ENCODE data around the gene ARHGEF12.

Gene ARHGEF12

GRCh38 chr11:120521176-120521575, 185.0 kb downstream of the ARHGEF12 start:
- no peak for DNase-seq

- no peak for DNase-seq
Observed at GRCh38 chr11:120522021-120522420, 185.8 kb downstream of the ARHGEF12 start.

GRCh38 chr11:120522736-120523135, 186.5 kb downstream of the ARHGEF12 start:
- no peak for DNase-seq

GRCh38 chr11:120523196-120523595, 187.0 kb downstream of the ARHGEF12 start:
- peak; percentile 39 for DNase-seq

GRCh38 chr11:120524536-120525085, 188.4 kb downstream of the ARHGEF12 start:
- DNase-seq: no peak

GRCh38 chr11:120525261-120526171, 189.3 kb downstream of the ARHGEF12 start:
- no peak for DNase-seq

GRCh38 chr11:120526241-120526640, 190.0 kb downstream of the ARHGEF12 start:
- no peak for DNase-seq

- no peak for DNase-seq
Observed at GRCh38 chr11:120527111-120527761, 191.0 kb downstream of the ARHGEF12 start.

GRCh38 chr11:120528749-120529148, 192.5 kb downstream of the ARHGEF12 start:
- DNase-seq: no peak

- no peak for DNase-seq
Observed at GRCh38 chr11:120529214-120529613, 193.0 kb downstream of the ARHGEF12 start.

GRCh38 chr11:120529911-120530310, 193.7 kb downstream of the ARHGEF12 start:
- no peak for DNase-seq

- DNase-seq: no peak
Observed at GRCh38 chr11:120532082-120532831, 196.0 kb downstream of the ARHGEF12 start.

GRCh38 chr11:120532832-120533196, 196.6 kb downstream of the ARHGEF12 start:
- DNase-seq: no peak

GRCh38 chr11:120536091-120536796, 200.0 kb downstream of the ARHGEF12 start:
- DNase-seq: no peak

- no peak for DNase-seq
Observed at GRCh38 chr11:120536797-120537169, 200.6 kb downstream of the ARHGEF12 start.

- no peak for DNase-seq
Observed at GRCh38 chr11:120537996-120538395, 201.8 kb downstream of the ARHGEF12 start.

- no peak for DNase-seq
Observed at GRCh38 chr11:120538707-120539106, 202.5 kb downstream of the ARHGEF12 start.

All from COR-L47 (cell line).